ENCODE data around the gene GMDS.

DNA sequence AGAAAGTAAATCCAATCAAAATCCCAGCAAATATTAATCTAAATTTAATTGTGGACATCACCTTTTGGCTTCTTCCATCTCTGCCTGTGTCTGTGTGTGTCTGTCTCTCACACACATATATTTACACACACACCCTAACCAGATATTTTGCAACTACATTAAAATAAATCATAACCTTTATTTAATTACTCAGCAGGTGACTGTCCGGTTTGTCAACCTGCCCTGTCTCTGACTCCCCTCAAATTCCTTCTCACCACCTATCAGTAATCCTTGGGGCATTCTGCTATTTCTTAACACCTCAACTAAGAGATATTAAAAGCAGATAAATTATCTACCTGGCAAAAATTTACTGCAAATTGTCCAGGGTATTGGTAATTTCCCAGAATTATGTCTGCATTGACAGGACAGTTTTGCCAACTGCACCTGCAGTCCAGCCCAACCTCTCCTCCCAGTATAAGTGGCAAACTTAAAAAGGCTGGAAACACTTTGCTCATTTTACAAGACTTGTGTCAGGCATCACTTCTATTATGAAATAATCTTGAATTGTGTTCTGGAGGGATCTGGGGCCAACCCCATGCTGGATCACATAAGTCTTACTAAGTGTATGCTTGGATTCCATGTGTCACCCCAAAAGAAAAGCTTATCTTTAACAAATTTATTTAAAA lies 216.1 kb downstream of the GMDS start:
- no peak for TF ChIP-seq HDAC2 (IDR thresholded peaks at IDR 0.05; ENCODE audit: borderline replicate concordance in 1 of 2, low read depth in 2 of 2, low read length in 2 of 2)
- no peak for TF ChIP-seq JUND (IDR thresholded peaks at IDR 0.05; ENCODE audit: low read length)
- TF ChIP-seq, protein P1, sequence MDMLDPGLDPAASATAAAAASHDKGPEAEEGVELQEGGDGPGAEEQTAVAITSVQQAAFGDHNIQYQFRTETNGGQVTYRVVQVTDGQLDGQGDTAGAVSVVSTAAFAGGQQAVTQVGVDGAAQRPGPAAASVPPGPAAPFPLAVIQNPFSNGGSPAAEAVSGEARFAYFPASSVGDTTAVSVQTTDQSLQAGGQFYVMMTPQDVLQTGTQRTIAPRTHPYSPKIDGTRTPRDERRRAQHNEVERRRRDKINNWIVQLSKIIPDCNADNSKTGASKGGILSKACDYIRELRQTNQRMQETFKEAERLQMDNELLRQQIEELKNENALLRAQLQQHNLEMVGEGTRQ (IDR thresholded peaks at IDR 0.05; ENCODE audit: low read length), result no peak
- no peak for TF ChIP-seq POLR2A (IDR thresholded peaks at IDR 0.05; ENCODE audit: control extremely low read depth in 1 of 2, low read depth in 2 of 2, low read length in 2 of 2)
- no peak for TF ChIP-seq EZH2 (IDR thresholded peaks at IDR 0.05; ENCODE audit: low read depth, low read length, severe bottlenecking)
- TF ChIP-seq YY1 (IDR thresholded peaks at IDR 0.05; ENCODE audit: low read depth, low read length), result no peak
